Measurements from ENCODE around the gene GCAT. TPM values are rescaled to one million over a fixed set of nuclear protein-coding genes. Genes with fewer than 3 reads are reported as not detected.

Gene GCAT
- total and polyA plus RNA-seq, 2 of the 13 experiments (the other 11 are each of a cell fraction or from before 2014, with no cell fraction given), result 28.0 to 50.3 TPM

GRCh38 chr22:37802310-37803194 lies 5.2 kb upstream of the GCAT start (continued):
- TF ChIP-seq SATB2 (CRISPR knock-in tag; IDR thresholded peaks at IDR 0.05), result no peak
- TF ChIP-seq TCF7L2 (IDR thresholded peaks at IDR 0.05; ENCODE audit: low read depth, low read length), result peak; percentile 77; the same call in 1 of the 2 replicates
- TF ChIP-seq NFIC (IDR thresholded peaks at IDR 0.05; ENCODE audit: low read length), result peak; percentile 62
- TF ChIP-seq PHB2 (IDR thresholded peaks at IDR 0.05; ENCODE audit: partially characterized antibody), result no peak
- no peak for TF ChIP-seq CHCHD3 (CRISPR knock-in tag; IDR thresholded peaks at IDR 0.05)
- TF ChIP-seq ZNF143 (CRISPR knock-in tag; IDR thresholded peaks at IDR 0.05), result peak; percentile 90
- TF ChIP-seq TARDBP (CRISPR knock-in tag; IDR thresholded peaks at IDR 0.05), result 0 out of 2 replicates have a peak, but pooled peaks have one; percentile 57
- peak; percentile 17; the same call in 1 of the 2 replicates for TF ChIP-seq POLR2AphosphoS5 (IDR thresholded peaks at IDR 0.05; ENCODE audit: low read depth, low read length)
- TF ChIP-seq MEF2D (CRISPR knock-in tag; IDR thresholded peaks at IDR 0.05), result no peak
- TF ChIP-seq TMF1 (CRISPR knock-in tag; IDR thresholded peaks at IDR 0.05; ENCODE audit: low read depth), result peak; percentile 10; the same call in 1 of the 2 replicates
- no peak for TF ChIP-seq ZNF138 (CRISPR knock-in tag; IDR thresholded peaks at IDR 0.05; ENCODE audit: low read depth)
- TF ChIP-seq ZNF773 (CRISPR knock-in tag; IDR thresholded peaks at IDR 0.05; ENCODE audit: borderline replicate concordance), result no peak
- peak; percentile 42; the same call in 1 of the 2 replicates for TF ChIP-seq MTF2 (CRISPR knock-in tag; IDR thresholded peaks at IDR 0.05; ENCODE audit: borderline replicate concordance)
- TF ChIP-seq ZNF710 (CRISPR knock-in tag; IDR thresholded peaks at IDR 0.05; ENCODE audit: borderline replicate concordance), result no peak
- no peak; the same call in 1 of the 2 replicates for TF ChIP-seq ZNF224 (CRISPR knock-in tag; IDR thresholded peaks at IDR 0.05)
- TF ChIP-seq ZBED4 (CRISPR knock-in tag; IDR thresholded peaks at IDR 0.05; ENCODE audit: borderline replicate concordance), result no peak
- no peak for TF ChIP-seq ZNF337 (CRISPR knock-in tag; IDR thresholded peaks at IDR 0.05; ENCODE audit: borderline replicate concordance, low read depth)
- no peak for TF ChIP-seq NFYB (CRISPR knock-in tag; IDR thresholded peaks at IDR 0.05)
- no peak for TF ChIP-seq NFE2L1 (CRISPR knock-in tag; IDR thresholded peaks at IDR 0.05; ENCODE audit: borderline replicate concordance)
- no peak for TF ChIP-seq GTF2F1 (IDR thresholded peaks at IDR 0.05; ENCODE audit: low read length)
- TF ChIP-seq ZBTB10 (CRISPR knock-in tag; IDR thresholded peaks at IDR 0.05; ENCODE audit: borderline replicate concordance), result peak; percentile 96
- TF ChIP-seq ZNF484 (CRISPR knock-in tag; IDR thresholded peaks at IDR 0.05; ENCODE audit: borderline replicate concordance, low read depth), result no peak
